ENCODE data around the gene MLPH. TPM values are rescaled to one million over a fixed set of nuclear protein-coding genes. Genes with fewer than 3 reads are reported as not detected.

MLPH gene
- total RNA-seq, 1 donor from 2014 or later, result 91.0 TPM

GRCh38 chr2:237574467-237574866 lies 87.4 kb downstream of the MLPH start:
- TF ChIP-seq, protein P1, sequence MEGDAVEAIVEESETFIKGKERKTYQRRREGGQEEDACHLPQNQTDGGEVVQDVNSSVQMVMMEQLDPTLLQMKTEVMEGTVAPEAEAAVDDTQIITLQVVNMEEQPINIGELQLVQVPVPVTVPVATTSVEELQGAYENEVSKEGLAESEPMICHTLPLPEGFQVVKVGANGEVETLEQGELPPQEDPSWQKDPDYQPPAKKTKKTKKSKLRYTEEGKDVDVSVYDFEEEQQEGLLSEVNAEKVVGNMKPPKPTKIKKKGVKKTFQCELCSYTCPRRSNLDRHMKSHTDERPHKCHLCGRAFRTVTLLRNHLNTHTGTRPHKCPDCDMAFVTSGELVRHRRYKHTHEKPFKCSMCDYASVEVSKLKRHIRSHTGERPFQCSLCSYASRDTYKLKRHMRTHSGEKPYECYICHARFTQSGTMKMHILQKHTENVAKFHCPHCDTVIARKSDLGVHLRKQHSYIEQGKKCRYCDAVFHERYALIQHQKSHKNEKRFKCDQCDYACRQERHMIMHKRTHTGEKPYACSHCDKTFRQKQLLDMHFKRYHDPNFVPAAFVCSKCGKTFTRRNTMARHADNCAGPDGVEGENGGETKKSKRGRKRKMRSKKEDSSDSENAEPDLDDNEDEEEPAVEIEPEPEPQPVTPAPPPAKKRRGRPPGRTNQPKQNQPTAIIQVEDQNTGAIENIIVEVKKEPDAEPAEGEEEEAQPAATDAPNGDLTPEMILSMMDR (IDR thresholded peaks at IDR 0.05), result no peak
- H3K36me3 ChIP-seq, result no peaks in the 10 kb centered on the region
- DNase-seq (ENCODE audit: low spot score in 2 of 2), result no peak
- H3K27ac ChIP-seq, result no peak overlapping the region
- H3K4me3 ChIP-seq, result no peak overlapping the region
- no peaks in the 10 kb centered on the region for H3K9me3 ChIP-seq
- intact Hi-C loops (cut with DNase I), result loop anchor here (5.0 kb wide), 2 partner anchors 402 to 482 kb away; no protein-coding TSS in a partner anchor
- H3K27me3 ChIP-seq, result no peaks in the 10 kb centered on the region
- H3K4me1 ChIP-seq, result peaks cover 0 to 5% of the 10 kb centered on the region in 2 donors

DNA sequence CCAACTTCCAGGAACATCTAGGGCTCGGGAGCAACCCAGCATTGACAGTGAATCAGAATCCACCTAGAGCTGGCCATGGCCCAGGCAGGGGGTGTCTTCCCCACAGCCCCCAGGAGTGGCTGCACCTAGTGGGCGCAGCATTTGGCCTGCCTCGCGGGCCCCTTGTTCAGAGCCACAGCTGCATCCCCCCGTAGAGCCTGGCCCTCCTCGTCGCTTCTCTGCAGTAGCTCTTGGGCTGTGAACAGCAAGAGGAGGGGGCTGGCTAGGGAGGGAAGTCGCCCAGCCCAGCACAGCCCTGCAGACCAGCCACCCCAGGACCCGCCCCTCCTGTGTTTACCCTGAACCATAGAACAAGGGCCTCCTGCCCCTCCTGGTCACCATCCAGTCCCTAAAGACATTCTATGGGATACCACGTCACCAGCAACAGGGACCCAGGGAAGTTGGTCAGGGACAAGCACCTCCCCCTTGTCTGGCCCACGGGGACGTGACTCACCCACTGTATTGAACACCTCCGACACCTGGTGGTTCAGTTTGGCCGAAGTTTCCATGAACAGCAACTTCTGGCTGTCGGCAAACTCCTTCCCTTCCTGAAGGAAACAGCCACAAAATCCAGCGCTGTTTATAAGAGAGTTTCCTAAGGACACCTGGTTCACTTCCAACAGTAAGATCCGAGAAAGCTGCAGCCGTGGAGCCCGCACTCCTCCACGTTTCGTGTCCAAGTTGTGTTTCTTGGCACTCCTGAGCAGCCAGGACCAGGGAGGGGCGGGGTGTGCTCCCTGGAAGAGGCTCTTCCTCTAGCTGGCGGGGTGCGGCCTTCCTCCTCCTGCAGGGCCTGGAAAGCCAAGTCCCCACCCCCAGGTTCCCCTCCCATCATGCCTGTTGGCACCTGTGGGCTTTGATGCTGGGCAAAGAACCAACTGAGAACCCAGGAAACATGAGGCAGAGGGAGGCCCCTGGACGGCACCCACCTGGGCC lies 88.1 kb downstream of the MLPH start:
- TF ChIP-seq, protein P1 (IDR thresholded peaks at IDR 0.05), result no peak
- H3K9me3 ChIP-seq, result no peaks in the 10 kb centered on the region
- no peaks in the 10 kb centered on the region for H3K27me3 ChIP-seq
- no peak for DNase-seq (ENCODE audit: low spot score in 2 of 2)
- intact Hi-C loops (cut with DNase I), result loop anchor here (5.0 kb wide), 2 partner anchors 403 to 483 kb away; no protein-coding TSS in a partner anchor
- no peaks in the 10 kb centered on the region for H3K36me3 ChIP-seq
- no peak overlapping the region for H3K4me3 ChIP-seq
- no peak overlapping the region for H3K27ac ChIP-seq
- peaks cover 0 to 5% of the 10 kb centered on the region in 2 donors for H3K4me1 ChIP-seq

GRCh38 chr2:237575869-237576862 lies 89.1 kb downstream of the MLPH start:
- intact Hi-C loops (cut with DNase I), result no loop called here
- no peak for DNase-seq (ENCODE audit: low spot score in 2 of 2)

GRCh38 chr2:237576974-237577373 lies 89.9 kb downstream of the MLPH start:
- Histone ChIP-seq H3K4me3 (no peak overlapping the region), H3K36me3 (no peaks in the 10 kb centered on the region), H3K27ac (no peak overlapping the region), H3K4me1 (peaks cover 2 to 7% of the 10 kb centered on the region in 2 donors), H3K27me3 (no peaks in the 10 kb centered on the region), H3K9me3 (no peaks in the 10 kb centered on the region)
- TF ChIP-seq, protein P1 (IDR thresholded peaks at IDR 0.05), result no peak
- intact Hi-C loops (cut with DNase I), result no loop called here
- DNase-seq (ENCODE audit: low spot score in 2 of 2), result no peak

More at GRCh38 chr2:237575869-237576862, 89.1 kb downstream of the MLPH start:
- H3K4me3 ChIP-seq, result no peak overlapping the region
- no peak overlapping the region for H3K27ac ChIP-seq
- H3K4me1 ChIP-seq, result peaks cover 0 to 5% of the 10 kb centered on the region in 2 donors
- H3K36me3 ChIP-seq, result no peaks in the 10 kb centered on the region
- no peaks in the 10 kb centered on the region for H3K27me3 ChIP-seq
- TF ChIP-seq, protein P1 (IDR thresholded peaks at IDR 0.05), result no peak
- no peaks in the 10 kb centered on the region for H3K9me3 ChIP-seq

- no peaks in the 10 kb centered on the region for H3K27me3 ChIP-seq
- TF ChIP-seq, protein P1 (IDR thresholded peaks at IDR 0.05), result no peak
- H3K4me3 ChIP-seq, result no peak overlapping the region
- H3K36me3 ChIP-seq, result no peaks in the 10 kb centered on the region
- H3K4me1 ChIP-seq, result peaks cover 6 to 9% of the 10 kb centered on the region in 2 donors
- H3K27ac ChIP-seq, result no peak overlapping the region
- intact Hi-C loops (cut with DNase I), result no loop called here
- H3K9me3 ChIP-seq, result no peaks in the 10 kb centered on the region
- no peak for DNase-seq (ENCODE audit: low spot score in 2 of 2)
Measured at GRCh38 chr2:237577458-237577857, 90.4 kb downstream of the MLPH start.

Data from ascending aorta (tissue), 2 donors.